ENCODE data around the gene STX1A.

DNA sequence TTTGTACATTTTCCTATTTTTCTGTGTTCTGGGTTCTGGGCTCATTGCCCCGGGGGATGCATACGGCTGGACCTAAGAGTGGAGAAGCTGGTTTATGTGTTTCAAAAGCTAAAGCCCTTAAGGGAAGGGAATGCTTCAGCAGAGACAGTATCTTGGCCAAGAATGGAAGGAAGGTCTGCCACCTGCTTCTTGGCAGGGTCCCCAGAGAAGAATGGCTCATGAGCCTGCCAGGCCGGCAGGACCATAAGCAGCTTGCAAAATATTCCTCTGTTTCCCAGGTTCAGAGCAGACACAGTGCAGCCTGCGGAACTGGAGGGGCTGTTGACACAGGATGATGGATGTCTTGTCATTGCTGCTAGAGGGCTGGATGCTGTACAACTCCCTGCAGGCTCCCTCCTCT is 26.9 kb upstream of the STX1A start:
- TF ChIP-seq, protein P1, sequence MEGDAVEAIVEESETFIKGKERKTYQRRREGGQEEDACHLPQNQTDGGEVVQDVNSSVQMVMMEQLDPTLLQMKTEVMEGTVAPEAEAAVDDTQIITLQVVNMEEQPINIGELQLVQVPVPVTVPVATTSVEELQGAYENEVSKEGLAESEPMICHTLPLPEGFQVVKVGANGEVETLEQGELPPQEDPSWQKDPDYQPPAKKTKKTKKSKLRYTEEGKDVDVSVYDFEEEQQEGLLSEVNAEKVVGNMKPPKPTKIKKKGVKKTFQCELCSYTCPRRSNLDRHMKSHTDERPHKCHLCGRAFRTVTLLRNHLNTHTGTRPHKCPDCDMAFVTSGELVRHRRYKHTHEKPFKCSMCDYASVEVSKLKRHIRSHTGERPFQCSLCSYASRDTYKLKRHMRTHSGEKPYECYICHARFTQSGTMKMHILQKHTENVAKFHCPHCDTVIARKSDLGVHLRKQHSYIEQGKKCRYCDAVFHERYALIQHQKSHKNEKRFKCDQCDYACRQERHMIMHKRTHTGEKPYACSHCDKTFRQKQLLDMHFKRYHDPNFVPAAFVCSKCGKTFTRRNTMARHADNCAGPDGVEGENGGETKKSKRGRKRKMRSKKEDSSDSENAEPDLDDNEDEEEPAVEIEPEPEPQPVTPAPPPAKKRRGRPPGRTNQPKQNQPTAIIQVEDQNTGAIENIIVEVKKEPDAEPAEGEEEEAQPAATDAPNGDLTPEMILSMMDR (IDR thresholded peaks at IDR 0.05), result no peak
- TF ChIP-seq POLR2A (IDR thresholded peaks at IDR 0.05), result no peak
- TF ChIP-seq EP300 (IDR thresholded peaks at IDR 0.05), result no peak

All from tibial nerve (tissue), 4 donors.